Measurements from ENCODE around the gene CYRIA. TPM values are rescaled to one million over a fixed set of nuclear protein-coding genes. Genes with fewer than 3 reads are reported as not detected.

CYRIA gene
- total RNA-seq, 1 experiment from 2014 or later: 25.2 TPM

DNA sequence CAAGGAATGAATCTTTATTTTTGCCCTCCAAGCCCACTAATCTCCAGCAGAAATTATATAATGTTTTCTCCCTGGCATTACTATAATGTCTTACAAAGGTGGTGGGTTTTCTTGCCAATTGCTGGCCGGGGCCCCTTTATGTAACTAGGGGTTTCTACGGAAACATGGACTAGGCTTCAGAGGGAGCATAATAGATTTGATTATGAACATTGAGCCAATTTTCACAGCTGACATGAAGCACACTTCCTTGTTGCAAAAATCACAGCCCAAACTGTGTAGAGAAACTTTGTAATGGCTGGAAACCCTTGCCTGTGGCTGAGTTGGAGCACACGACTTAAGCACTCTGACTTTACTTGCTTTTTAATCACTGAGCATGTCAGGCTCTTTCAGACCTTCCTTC lies 3.8 kb upstream of the CYRIA start:
- no peak for DNase-seq (ENCODE audit: low spot score)

DNA sequence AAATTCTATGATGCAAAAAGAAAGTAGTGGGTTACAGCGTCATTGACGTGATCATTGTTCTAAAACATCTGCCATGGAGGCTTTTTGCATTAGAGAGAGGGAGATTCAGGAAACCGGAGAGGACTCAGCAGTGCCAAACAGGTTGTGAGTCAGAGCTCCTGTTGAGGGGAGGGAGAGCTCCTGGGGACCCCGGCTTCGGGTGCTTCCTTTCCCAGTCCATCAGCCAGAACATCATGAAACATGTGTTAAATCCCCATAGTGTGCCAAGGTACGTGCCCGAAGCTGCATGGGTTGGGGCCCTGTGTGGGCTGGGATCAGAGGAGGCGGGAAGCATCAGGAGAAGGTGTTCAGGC lies 791 bp upstream of the CYRIA start:
- DNase-seq (ENCODE audit: low spot score): peak; percentile 52

DNA sequence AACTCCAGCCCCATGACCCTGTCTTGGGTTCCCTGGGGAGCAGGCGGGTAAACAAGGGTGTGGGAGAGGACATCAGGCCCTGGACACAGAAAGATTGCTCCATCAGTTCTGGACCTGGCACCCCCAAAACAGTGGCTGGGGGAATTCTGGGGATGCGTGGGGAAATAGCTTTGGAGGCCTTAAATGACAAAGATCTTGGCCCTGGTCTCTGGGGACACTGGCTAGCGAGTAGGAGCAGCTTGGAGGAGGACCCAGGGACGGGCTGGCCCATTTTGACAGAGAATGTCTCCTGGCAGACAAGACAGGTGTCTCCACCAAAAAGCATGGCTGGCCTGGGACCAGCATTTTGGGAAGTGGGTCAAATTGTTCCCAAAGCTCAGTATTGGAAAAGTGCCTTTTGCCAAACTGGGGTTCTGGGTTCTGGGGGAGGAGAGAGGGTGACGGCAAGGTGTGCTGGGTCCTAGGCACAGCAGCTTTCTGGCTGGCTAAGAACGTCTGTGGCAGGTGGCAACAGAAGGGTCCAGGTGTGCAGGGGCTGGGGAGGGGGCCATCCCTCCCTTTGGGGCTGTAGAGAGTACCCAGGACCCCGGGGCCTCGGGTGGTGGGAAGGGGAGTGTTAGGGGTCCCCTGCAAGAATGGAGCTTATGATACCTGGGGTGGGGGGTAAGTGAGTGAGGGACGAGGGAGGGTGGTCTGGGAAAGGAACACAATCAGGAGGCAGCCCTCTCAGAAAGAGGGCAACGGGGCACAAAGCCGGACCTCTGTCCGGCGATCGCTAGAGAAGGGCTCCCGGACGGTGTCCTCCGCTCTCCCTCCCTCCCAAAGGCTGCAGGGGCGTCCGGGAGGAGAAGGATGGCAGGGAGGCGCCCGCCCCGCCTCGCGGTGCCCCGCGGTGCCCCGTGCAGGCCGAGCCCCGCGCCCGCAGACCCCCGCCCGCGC lies 556 bp downstream of the CYRIA start:
- DNase-seq (ENCODE audit: low spot score): no peak

DNA sequence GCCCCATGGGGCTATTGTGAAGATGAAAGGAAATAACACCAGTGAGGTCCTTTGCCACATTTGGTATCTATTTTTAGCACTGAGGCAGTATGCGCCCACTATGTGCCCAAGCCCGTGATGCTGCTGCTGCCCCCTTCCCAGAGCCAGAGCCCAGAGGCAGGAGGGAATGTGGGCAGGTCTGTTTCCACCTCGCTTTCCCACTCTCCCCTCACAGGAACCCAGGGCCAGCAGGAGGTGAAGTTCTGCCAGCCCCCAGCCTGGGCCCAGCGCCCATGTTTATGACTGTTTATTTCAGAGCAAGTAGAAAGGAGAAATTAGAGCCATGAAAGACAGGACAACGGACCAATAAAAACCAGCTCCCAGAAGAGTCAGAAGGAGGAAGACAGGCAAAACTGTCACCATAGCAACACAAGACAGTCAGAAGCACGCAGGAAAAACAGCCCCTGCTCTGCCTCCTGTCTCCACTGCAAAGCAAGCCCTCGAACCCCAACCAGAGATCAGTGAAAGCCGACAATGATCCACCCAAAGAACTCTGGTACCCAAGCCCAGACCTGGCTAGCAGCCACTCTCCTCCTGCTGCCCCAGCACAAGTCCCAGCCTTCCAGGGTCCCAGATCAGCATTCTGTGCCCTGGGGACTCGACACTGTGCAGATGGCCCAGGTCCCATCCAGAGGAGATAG lies 1.4 kb downstream of the CYRIA start:
- peak; percentile 62 for DNase-seq (ENCODE audit: low spot score)

DNA sequence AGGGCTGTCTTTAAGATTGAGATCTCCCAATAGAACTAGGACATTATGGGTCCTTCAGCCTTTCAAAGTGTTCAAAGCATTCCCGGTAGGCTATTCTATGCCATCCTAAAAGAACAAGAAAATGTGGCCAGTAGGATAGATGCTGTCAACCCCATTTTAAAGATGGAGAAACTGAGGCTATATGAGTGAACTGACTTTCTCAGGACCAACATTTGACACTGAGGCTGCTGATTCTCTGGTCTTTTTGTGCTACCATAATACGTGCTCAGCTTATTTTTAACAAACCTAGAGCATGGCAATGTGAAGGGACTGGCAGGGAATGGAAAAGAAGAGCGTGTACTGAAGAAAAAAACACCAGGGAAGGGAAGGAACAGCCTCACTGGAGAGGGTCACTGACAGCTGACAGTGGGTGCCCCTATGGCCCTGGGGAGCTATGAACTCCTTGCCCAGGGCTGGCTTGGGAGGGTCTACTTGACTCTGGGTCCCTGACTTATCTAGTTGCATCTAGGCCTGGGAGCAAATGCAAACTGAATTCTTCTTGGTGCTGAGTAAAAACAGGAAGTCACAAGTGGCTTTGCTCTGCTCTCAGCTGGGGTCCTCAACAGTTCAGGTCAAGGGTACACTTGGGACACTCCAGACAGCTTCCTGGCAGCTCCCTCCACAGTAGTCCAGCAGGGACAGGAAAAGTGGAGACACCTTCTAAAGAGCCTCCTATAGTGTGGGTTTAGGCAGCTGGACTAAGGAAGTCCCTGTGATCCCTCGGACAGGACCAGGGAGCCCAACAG lies 2.3 kb downstream of the CYRIA start:
- no peak for DNase-seq (ENCODE audit: low spot score)

DNA sequence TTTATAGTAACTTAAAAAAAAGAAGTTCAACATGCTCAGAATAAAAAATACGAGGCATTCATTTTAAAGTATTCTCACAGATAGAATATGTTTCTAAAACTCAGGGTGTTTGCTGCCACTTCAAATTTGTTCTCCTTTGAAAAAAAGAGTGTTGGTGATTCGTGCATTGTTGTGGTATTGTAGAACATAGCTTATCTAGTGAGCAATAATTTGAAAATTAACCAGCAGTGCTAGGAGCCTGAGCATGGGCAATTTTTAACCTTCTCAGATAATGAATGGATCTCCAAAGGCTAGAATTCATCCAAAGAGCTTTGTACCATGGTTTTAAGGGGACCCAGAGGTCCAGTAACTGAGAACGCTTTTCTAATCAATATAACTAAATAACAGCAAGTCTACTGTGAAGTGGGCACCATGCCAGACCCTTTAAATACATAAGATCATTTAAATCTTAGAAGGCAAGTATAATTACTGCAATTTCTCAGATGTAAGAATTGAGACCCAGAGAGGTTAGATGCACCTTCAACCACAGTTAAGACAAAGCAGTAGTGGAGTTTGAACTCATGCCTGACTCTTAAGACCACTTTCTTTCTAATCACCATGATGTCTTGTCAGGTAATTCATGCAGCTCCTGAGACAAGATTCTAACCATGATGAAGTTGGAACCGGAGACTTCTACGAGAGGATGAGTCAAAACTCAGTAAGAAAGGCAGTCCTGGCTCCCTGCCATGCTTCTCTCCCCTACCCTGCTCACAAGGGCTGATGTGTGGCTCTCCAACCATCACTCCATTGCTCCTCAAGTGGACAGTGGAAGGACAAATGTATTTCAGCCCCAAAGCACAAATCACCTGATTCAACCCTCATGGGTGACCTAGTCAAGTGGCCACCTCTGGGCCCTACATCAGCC lies 3.4 kb downstream of the CYRIA start:
- peak; percentile 74 for DNase-seq (ENCODE audit: low spot score)

DNA sequence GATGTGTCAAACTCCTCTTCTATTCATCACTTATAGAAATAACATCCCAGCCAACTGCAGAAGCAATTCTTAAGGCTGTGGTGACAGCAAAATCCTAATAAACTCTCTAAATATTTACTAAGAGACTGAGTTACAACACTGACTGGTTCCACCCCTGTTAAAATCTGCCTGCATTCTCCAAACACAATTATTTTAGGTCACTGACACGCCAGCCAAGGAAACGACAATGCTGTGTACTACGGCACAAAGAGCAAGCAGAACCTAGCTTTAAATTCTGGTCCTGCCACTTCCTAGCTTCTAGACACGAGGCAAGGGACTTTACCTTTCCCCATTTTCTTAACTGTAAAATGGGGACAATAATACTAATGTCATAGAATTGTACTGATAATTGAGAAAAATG lies 4.1 kb downstream of the CYRIA start:
- DNase-seq (ENCODE audit: low spot score): no peak

DNA sequence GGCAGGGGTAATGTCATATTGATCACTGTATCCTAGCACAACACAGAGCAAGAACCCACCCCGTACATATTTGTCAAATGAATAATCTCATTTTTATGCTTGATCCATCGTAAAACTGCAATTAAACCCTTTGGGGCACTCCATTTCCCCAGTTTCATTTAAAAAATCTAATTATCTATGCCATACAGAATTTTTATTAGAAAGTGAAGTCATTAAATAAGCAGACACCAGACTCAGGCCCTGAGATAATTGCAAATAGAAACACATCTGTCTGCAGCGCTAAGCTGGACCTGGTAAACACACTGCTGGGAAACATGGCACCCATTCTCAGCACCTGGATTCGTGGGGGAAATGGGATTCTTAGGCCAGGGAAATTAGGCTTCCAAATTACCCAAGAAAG lies 5.1 kb downstream of the CYRIA start:
- DNase-seq (ENCODE audit: low spot score): no peak

DNA sequence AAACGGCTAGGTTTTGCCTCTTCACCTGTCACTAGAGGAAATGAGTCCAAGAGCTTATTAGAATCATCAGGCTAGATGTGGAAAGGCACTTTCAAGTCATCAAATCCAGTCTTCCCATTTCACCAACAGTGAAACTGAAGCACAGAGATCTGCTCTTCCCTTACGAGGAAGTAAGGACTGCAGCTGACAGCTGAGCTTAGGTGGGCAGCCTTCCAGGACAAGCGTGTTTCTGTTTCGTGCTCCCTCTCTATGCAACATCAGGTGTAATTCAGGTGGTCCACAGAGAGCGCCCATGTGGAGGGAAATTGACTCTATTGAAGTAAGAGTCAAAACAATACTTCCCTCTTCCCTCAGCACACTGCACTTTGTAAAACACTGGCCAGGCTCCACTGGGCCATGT lies 5.5 kb downstream of the CYRIA start:
- DNase-seq (ENCODE audit: low spot score): no peak

DNA sequence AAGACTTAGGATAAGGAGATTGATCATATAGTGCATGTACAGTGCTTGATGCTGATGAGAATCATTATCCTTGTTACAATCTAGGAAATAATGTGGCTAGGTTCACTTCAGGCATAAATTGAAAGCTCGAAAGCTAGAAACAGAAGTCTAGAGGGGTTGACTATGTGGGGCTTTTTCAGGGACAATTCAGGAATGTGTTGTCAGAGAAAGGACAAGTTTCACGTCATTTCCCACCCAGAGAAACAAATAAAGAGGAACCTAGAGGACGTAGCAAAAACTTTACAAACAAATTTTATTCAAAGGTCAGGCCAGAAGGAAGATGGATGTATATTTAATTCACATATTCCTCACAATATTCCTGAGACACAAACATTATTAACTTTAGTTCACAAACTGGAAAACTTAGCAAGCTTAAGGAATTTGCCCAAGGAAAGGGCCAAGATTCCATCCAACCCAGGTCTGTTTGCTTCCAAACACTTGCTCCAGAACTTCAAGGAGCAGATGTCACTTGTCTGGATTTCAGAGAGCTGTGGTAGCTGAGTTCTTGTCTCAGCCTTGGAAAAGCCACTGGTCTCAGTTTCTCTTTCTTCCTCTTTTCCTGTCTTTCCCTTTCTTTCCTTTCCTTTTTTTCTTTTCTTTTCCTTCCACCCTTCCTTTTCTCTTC lies 7.4 kb downstream of the CYRIA start:
- DNase-seq (ENCODE audit: low spot score): no peak

DNA sequence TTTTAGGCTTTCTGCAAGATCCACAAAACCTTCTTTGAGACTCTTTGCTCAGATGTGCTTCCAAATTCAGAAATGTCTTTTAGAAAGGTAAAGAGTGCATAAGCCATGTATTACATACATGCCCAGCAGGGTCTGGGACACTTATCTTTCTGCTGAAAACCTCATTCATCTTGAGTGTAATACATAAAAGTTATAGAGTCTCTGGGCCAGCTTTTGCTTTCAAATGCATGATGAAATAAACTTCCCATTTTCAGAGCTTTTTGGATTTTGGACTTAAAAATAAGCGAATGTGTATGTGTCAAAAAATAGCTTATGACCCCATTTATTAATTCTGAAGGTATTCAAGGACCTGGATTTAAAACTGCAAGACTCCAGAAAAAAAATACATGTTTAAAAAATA lies 8.0 kb downstream of the CYRIA start:
- DNase-seq (ENCODE audit: low spot score): no peak

DNA sequence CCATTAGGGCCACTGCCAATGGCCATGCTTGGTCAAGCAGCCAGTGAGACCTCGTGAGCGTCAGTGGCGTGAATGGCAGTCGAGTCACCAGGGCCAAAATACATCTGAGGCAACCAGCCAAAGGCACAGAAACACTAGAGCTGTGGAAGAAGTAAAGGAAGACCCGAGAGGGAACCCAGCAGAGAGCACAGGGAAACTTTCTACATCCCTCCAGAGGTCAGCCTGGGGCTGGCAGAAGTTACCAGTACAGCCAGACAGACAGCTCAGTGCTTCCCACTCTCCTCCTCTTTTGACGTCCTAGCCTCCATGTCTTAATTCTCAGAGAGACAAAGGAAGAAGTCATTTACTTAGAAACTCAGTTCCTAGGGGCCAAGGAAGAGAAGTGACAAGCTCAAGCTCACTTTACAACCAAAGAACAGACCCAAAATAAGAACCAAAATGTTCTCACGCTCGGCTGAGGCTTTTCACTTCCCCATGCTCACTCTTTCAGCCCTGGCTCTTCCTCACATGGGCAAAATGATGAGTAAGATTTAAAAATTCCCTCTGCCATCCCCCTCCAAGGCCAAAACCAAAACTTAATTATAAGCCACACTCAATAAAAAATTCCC lies 8.7 kb downstream of the CYRIA start:
- DNase-seq (ENCODE audit: low spot score): no peak

DNA sequence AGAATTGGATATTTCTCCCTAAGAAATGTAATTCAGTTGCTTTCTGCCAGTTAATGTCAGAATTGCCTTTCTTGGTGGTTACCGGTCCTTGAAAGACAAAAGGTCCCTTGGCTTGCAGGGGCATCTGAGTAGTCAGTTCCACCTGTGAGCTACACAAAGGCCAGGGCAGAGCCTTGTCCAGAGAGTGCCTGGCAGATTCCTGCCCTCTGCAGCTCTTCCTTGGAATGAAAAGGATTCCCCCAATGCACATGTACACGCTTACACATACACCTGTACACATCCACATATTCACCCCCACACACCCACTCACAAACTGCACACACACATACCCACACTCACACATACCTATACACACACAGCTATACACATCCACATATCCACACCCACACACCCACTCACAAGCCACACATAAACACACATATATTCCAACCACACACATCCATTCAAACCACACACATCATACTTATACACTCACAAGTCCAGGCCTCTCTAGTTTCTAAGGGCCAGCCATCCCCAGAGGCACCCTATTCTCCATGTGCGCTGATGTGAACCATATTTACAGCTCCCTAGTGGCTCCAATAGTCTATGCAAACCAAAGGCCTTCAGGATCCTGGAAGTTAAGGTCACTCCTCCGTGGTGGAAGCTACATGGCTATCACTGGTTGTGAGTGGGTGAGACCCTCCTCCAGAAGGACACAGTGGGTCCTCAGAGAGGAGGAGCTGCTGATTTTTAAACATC lies 9.6 kb downstream of the CYRIA start:
- DNase-seq (ENCODE audit: low spot score): no peak

DNA sequence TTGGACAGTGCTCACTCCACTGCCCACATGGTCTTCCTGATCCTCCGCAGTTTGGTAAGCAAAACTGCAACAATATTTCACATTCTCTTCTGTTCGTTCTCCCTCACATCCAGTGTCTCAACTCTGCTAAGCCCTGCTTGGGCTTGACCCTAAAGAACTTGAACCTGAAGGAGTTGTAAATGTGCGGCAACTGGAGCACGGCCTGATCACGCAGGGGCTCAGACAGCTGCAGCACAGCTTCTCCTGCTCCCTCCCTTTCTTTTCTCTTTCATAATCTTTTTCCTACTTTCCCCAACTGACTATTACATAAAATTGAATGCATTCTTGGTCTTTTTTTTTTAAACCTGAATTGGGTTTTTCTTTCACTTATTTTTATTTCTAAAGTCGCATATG lies 10.2 kb downstream of the CYRIA start:
- DNase-seq (ENCODE audit: low spot score): no peak

DNA sequence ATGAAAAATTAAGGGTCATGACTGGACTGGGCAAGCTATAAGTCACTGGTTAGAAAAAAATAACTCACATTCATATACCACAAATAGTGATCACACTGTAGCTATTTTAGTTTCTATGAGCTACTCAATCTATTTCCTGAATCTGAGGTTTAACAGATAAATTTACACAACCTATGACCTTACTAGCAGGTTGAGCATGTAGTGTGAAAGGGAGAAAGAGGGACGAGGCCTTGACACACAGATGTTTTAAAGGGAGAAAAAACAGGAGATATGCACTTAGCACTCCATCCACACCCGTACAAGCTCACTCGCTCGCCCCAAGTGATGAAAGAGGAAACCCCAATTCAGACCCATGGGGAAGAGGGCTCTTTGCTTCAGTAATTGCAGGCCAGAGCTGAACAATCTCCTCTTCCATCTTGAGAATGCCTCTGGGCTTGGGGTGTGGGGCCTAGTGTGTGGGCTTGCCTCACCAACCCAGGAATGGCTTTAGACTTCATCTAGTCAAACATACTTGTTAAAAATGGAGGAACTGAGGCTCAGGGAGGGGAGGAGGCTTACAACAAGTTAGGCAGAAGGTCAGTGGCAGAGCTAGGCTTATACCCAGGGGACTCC lies 10.7 kb downstream of the CYRIA start:
- DNase-seq (ENCODE audit: low spot score): no peak

DNA sequence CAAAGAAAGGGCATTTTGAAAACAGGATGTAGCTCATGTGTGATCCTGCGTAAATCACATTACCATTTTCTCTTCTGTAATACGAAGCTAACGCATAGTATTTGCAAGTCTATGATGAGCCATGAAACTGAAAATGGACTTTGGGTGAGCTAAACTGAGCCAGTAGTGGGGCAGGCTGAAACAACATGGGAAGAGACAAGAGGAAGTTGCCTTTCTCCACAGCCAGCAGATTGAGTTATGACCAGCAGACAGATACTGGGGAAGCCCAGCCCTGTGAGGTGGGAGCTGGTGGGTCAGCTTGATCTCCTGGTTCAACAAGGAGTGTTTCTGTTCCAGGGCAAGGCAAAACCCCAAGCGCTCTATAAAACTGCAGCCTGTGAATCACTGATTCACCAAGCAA lies 11.8 kb downstream of the CYRIA start:
- DNase-seq (ENCODE audit: low spot score): no peak

DNA sequence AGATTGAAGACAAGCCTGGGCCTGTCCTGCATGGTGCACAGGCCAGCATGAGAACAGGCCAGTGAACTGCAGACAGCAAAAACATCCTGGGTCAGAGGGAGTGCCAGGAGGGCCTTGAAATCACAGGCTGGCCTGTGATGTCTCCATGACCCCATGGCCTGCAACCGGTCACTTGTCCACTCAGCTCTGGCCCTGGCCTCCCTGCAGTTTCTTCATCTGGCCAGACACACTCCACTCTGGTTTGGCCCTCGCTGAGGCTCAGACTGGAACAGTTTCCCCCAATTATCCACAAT lies 12.6 kb downstream of the CYRIA start:
- DNase-seq (ENCODE audit: low spot score): no peak

DNA sequence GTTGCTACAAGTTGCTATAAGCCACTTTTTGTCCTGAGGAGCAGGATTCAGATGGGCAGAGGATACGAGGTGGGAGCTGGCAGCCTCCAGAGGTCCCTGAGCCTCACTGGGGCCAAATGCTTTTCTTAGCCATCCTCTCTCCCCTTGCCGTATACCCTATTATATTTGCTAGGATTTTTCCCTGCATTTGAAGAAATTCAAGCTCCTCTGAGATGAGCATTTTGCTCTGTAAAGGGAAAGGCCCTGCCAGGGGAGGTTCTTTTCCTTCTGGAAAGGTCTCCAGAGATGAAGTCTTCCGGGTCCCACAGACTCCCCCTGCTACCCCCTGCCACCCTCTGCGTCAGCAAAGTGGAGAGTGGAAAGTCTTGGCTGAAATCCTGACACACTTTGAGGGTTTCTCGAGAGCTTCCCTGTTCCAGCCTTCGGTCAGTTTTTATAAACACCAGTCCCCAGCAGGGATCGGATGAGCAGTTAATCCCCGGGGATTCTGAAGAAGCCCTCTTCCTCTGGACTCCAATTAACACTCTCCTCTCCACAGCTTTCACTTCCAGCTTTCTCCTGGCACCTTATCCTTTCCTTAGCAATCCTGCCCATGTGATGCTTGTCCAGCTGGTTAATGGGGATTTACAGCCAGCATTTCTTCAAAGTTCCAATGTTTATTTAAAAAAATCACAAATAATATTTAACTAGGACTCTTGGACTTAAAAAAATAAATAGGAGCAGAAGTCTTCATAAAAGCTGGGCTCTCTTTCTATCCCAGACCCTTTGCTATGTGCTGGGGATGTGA lies 13.1 kb downstream of the CYRIA start:
- peak; percentile 50 for DNase-seq (ENCODE audit: low spot score)
